ENCODE measurements around the gene LGR6. TPM values are rescaled to one million over a fixed set of nuclear protein-coding genes. Genes with fewer than 3 reads are reported as not detected.

LGR6 gene
- total and polyA plus RNA-seq, 2 of the 4 experiments (the other 2 are of a cell fraction), result not detected

DNA sequence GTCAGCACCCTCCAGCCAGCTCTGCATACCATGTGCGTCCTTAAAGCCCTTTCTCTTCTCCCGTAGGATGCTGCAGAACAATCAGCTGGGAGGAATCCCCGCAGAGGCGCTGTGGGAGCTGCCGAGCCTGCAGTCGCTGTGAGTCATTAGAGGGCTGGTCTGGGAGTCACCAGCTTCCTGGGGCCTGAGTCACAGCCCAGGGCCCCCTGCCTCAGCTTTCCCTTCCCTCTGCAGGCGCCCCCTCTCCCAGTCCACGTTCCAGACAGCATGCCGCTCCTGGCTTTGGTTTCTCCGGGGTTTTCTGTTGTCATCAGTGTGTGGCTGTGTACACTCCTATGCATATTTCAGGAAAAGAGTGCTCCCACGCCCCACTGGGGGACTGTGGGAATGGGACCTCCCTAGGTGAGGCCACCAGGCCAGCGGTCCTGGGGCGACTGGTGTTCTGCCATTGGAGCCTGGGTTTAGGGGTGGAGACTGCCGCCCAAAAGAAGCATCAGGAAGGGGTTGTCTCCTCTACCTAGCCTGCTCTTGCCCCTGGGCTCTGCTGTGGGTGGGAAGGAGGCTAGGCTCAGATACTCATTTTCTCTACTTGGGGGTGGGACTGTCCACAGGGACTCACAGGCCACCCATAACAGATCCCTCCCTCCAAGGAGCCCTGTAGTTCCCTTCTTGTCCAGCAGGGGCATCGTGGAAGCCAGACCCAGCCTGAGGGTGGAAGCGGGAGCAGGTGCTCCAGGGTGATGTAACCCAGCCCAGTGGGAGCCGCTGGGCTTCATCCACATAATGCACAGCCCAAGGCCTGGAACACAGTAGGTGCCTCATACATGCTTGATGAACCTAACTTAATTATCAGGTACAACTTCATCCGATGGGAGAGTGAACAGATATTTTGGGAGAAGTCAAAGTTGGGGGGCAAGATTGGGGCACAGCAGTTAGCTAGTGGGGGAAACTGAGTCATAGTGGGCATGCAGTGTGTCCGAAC, 42.5 kb downstream of the LGR6 start (continued):
- peak; percentile 62; the same call in 1 of the 2 replicates for TF ChIP-seq MXI1 (IDR thresholded peaks at IDR 0.05; ENCODE audit: borderline replicate concordance, low read depth, low read length)

DNA sequence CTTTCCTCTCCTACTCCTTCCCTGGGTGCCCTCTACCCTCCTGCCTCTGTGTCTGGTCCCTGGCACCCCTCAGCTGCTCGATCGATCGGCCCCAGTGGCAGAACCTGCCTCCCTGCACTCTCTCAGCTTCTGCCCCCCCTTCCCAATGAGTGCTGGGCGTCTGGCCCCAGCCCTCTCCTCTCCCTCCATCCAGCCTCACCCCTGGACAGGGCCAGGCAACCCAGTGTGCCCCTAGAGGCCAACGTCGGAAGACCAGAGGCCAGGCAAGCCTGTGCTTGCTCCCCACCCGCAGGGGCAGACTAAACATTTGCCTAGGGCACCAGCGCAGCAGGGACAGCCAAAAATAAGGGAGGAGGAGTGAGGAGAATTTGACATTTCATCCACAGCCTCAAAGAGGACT, 43.5 kb downstream of the LGR6 start:
- Histone ChIP-seq H3K79me1 (ENCODE audit: low read depth in 1 of 2, low read length in 2 of 2) (no peaks in the 10 kb centered on the region), H3K36me3 (ENCODE audit: control insufficient read depth, insufficient read depth, low read length) (no peaks in the 10 kb centered on the region), H3K27ac (ENCODE audit: insufficient read depth, low read length) (no peak overlapping the region), H3K9me1 (ENCODE audit: insufficient read depth, low read length) (peaks cover 18% of the 10 kb centered on the region), H3K23ac (ENCODE audit: low read depth, low read length) (no peak overlapping the region), H4K20me1 (ENCODE audit: insufficient read depth, low read length) (no peaks in the 10 kb centered on the region), H2AK9ac (replicated peaks; ENCODE audit: low read depth, low read length, poor library complexity) (no peak overlapping the region), H3K4me1 (ENCODE audit: control insufficient read depth, insufficient read depth, low read length) (peaks cover 16% of the 10 kb centered on the region), H3K4me3 (ENCODE audit: insufficient read depth, low read depth, low read length) (no peak overlapping the region), H2AK5ac (ENCODE audit: low read depth, low read length) (peak overlapping the region; percentile 78), H3K27me3 (ENCODE audit: control insufficient read depth, insufficient read depth, low read length) (peaks cover 11% of the 10 kb centered on the region), H2BK15ac (ENCODE audit: low read depth, low read length) (peak overlapping the region; percentile 20; the same call in 1 of the 3 replicates), H3K4ac (ENCODE audit: low read depth, low read length) (peak overlapping the region; percentile 13; the same call in 1 of the 2 replicates), H3K14ac (replicated peaks; ENCODE audit: low read depth, low read length) (peak overlapping the region; percentile 1; the same call in 1 of the 2 replicates), H2AFZ (replicated peaks; ENCODE audit: low read length, poor library complexity) (peak overlapping the region; percentile 71), H4K91ac (ENCODE audit: insufficient read depth, low read depth, low read length) (peak overlapping the region; percentile 69; the same call in 1 of the 2 replicates), H2BK120ac (ENCODE audit: low read depth, low read length) (peak overlapping the region; percentile 93; the same call in 1 of the 2 replicates), H4K5ac (ENCODE audit: low read depth, low read length) (no peak overlapping the region), H2BK20ac (ENCODE audit: low read depth, low read length) (peak overlapping the region; percentile 66), H3K9me3 (ENCODE audit: control insufficient read depth, insufficient read depth, low read length) (no peaks in the 10 kb centered on the region), H3K18ac (ENCODE audit: low read depth, low read length) (peak overlapping the region; percentile 26; the same call in 1 of the 2 replicates), H3K56ac (ENCODE audit: extremely low read depth, insufficient read depth, low read length) (no peak overlapping the region), H4K8ac (ENCODE audit: low read depth in 2 of 2, low read length in 2 of 2) (0 out of 4 replicates have a peak overlapping the region, but pooled peaks of 1 of the 2 experiments have one; percentile 18), H3K9ac (ENCODE audit: low read depth, low read length) (peak overlapping the region; percentile 30; the same call in 1 of the 2 replicates), H2BK5ac (ENCODE audit: low read depth, low read length, poor library complexity, severe bottlenecking) (peak overlapping the region; percentile 3), H3K4me2 (ENCODE audit: low read depth, low read length) (no peak overlapping the region)
- 40% methylated on average over 1 of the region's 8 CpGs; no CpG with 5 or more reads in 1 of the 2 experiments for WGBS, 2 experiments (ENCODE audit: extremely low coverage in 2 of 2, insufficient read length in 1 of 2)
- no TSS peak for BruUV-seq (replicated peaks)
- in situ Hi-C loops (cut with MboI; ENCODE audit: low sequenced_read_pairs), result no loop called here
- dilution Hi-C loops (cut with HindIII; ENCODE audit: low sequenced_read_pairs, unreplicated experiment), result no loop called here
- ATAC-seq (ENCODE audit: low read depth), result peak; percentile 36
- TF ChIP-seq, protein P1, sequence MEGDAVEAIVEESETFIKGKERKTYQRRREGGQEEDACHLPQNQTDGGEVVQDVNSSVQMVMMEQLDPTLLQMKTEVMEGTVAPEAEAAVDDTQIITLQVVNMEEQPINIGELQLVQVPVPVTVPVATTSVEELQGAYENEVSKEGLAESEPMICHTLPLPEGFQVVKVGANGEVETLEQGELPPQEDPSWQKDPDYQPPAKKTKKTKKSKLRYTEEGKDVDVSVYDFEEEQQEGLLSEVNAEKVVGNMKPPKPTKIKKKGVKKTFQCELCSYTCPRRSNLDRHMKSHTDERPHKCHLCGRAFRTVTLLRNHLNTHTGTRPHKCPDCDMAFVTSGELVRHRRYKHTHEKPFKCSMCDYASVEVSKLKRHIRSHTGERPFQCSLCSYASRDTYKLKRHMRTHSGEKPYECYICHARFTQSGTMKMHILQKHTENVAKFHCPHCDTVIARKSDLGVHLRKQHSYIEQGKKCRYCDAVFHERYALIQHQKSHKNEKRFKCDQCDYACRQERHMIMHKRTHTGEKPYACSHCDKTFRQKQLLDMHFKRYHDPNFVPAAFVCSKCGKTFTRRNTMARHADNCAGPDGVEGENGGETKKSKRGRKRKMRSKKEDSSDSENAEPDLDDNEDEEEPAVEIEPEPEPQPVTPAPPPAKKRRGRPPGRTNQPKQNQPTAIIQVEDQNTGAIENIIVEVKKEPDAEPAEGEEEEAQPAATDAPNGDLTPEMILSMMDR (conservative IDR thresholded peaks at IDR 0.05; ENCODE audit: low read depth, low read length), result peak; percentile 52
- TF ChIP-seq, protein P2, sequence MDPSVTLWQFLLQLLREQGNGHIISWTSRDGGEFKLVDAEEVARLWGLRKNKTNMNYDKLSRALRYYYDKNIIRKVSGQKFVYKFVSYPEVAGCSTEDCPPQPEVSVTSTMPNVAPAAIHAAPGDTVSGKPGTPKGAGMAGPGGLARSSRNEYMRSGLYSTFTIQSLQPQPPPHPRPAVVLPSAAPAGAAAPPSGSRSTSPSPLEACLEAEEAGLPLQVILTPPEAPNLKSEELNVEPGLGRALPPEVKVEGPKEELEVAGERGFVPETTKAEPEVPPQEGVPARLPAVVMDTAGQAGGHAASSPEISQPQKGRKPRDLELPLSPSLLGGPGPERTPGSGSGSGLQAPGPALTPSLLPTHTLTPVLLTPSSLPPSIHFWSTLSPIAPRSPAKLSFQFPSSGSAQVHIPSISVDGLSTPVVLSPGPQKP (IDR thresholded peaks at IDR 0.05; ENCODE audit: borderline replicate concordance, low read depth, low read length), result no peak
- no peak for TF ChIP-seq FOS (IDR thresholded peaks at IDR 0.05; ENCODE audit: low read depth, low read length)
- TF ChIP-seq RAD21 (IDR thresholded peaks at IDR 0.05; ENCODE audit: low read length), result peak; percentile 31; the same call in 1 of the 2 replicates
- ChIA-PET POLR2A (ENCODE audit: unreplicated experiment) (no interaction called here), CTCF (interaction anchor here (0.7 to 1.4 kb wide), 5 partner anchors 18 to 107 kb away, joined by 3 to 13 read pairs (median 3); partner anchors contain the start of gene LGR6)
- intact Hi-C loops (cut with micrococcal nuclease), result loop anchor here (2.0 kb wide), 1 partner anchor 46 kb away; no protein-coding TSS in a partner anchor
- peak; percentile 15 for DNase-seq
